Parathyroid adenoma (tissue), 2 donors: Measurements from ENCODE around the gene CACNA1G.
A peak's percentile ranks its signal among the peaks of the same experiment; 100 is the strongest.

ENCODE experiments used
- H2AFZ ChIP-seq: fragments of 300-600 bp; sonication (generic); one replicate; pipeline ENCODE4 v1.7.0; 2017; ENCODE audit warnings: antibody characterized with exemption, mild to moderate bottlenecking
- H3K27ac ChIP-seq: fragments of 300-600 bp; sonication (generic); one replicate; pipeline ENCODE4 v1.7.0; 2017
- H3K27me3 ChIP-seq: fragments of 300-600 bp; sonication (generic); one replicate; pipeline ENCODE4 v1.7.0; 2017; ENCODE audit warnings: low read length; ENCODE audit not compliant: control insufficient read depth, insufficient read depth
- H3K36me3 ChIP-seq: fragments of 300-600 bp; sonication (generic); one replicate; pipeline ENCODE4 v1.7.0; 2017; ENCODE audit warnings: low read length; ENCODE audit not compliant: control insufficient read depth, insufficient read depth
- H3K4me1 ChIP-seq: fragments of 300-600 bp; sonication (generic); one replicate; pipeline ENCODE4 v1.7.0; 2017; ENCODE audit warnings: control low read depth
- H3K4me2 ChIP-seq: fragments of 300-600 bp; sonication (generic); one replicate; pipeline ENCODE4 v1.7.0; 2017; ENCODE audit warnings: low read length
- H3K4me3 ChIP-seq: fragments of 300-600 bp; sonication (generic); one replicate; pipeline ENCODE4 v1.7.0; 2017; ENCODE audit warnings: low read depth, low read length
- H3K79me2 ChIP-seq: fragments of 300-600 bp; sonication (generic); one replicate; pipeline ENCODE4 v1.7.0; 2017; ENCODE audit warnings: control low read depth
- H3K9ac ChIP-seq: fragments of 300-600 bp; sonication (generic); one replicate; pipeline ENCODE4 v1.7.0; 2017; ENCODE audit warnings: mild to moderate bottlenecking
- H3K9me3 ChIP-seq: fragments of 300-600 bp; sonication (generic); one replicate; pipeline ENCODE4 v1.7.0; 2017; ENCODE audit warnings: low read length; ENCODE audit not compliant: control insufficient read depth
- TF ChIP-seq, protein P1 (sequence below): fragments of 300-600 bp; sonication (generic); IDR thresholded peaks from one replicate; pipeline ENCODE4 v1.7.0; 2017; ENCODE audit warnings: antibody characterized with exemption, mild to moderate bottlenecking
- donor health status: primary hyperparathyroidism.

Gene CACNA1G

GRCh38 chr17:50587571-50587970, 27.1 kb downstream of the CACNA1G start:
- H3K4me3 ChIP-seq = no peak overlapping the region
- H3K27me3 ChIP-seq = no peaks in the 10 kb centered on the region
- H3K4me2 ChIP-seq = no peak overlapping the region
- H3K9ac ChIP-seq = no peak overlapping the region
- H2AFZ ChIP-seq = no peak overlapping the region
- H3K36me3 ChIP-seq = no peaks in the 10 kb centered on the region
- H3K9me3 ChIP-seq = no peaks in the 10 kb centered on the region
- H3K27ac ChIP-seq = no peak overlapping the region
- H3K4me1 ChIP-seq = peaks cover 11% of the 10 kb centered on the region
- TF ChIP-seq, protein P1, sequence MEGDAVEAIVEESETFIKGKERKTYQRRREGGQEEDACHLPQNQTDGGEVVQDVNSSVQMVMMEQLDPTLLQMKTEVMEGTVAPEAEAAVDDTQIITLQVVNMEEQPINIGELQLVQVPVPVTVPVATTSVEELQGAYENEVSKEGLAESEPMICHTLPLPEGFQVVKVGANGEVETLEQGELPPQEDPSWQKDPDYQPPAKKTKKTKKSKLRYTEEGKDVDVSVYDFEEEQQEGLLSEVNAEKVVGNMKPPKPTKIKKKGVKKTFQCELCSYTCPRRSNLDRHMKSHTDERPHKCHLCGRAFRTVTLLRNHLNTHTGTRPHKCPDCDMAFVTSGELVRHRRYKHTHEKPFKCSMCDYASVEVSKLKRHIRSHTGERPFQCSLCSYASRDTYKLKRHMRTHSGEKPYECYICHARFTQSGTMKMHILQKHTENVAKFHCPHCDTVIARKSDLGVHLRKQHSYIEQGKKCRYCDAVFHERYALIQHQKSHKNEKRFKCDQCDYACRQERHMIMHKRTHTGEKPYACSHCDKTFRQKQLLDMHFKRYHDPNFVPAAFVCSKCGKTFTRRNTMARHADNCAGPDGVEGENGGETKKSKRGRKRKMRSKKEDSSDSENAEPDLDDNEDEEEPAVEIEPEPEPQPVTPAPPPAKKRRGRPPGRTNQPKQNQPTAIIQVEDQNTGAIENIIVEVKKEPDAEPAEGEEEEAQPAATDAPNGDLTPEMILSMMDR = no peak
- no peaks in the 10 kb centered on the region for H3K79me2 ChIP-seq

GRCh38 chr17:50588391-50589049, 28.0 kb downstream of the CACNA1G start:
- H2AFZ ChIP-seq = peak overlapping the region; percentile 70
- H3K27ac ChIP-seq = no peak overlapping the region
- H3K4me1 ChIP-seq = peaks cover 11% of the 10 kb centered on the region
- H3K9ac ChIP-seq = no peak overlapping the region
- H3K4me2 ChIP-seq = no peak overlapping the region
- TF ChIP-seq, protein P1 = no peak
- H3K4me3 ChIP-seq = no peak overlapping the region
- no peaks in the 10 kb centered on the region for H3K79me2 ChIP-seq
- no peaks in the 10 kb centered on the region for H3K36me3 ChIP-seq
- H3K9me3 ChIP-seq = no peaks in the 10 kb centered on the region
- no peaks in the 10 kb centered on the region for H3K27me3 ChIP-seq

DNA sequence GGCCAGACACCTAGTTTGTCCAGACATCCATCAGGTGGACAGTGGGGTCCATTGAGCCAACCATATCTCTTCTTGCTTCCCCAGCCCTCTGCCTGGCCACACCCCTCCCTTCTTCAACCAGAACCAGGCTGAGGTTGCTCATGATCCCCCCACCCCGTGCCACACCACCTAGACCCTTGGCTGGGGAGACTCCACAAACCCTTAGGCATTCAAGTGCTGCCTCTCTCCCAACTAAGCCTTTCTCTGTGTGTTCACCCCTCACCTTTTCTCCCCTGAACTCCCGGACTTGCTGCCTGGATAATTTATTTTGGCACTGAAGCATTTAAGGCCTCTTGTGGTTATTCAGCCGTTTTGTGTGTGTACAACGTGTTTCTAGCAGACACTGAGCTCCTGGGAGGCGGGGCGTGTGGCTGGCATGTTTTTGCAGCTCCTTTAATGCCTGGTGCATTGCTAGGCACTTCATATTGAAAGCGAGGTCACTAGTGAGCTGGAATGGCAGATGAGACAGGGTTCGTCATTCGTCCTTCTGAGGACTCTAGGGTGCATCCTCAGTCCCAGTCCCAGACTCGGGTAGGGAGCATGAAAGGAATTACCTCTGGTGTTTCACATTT, 28.7 kb downstream of the CACNA1G start:
- peak overlapping the region; percentile 70 for H2AFZ ChIP-seq
- H3K4me1 ChIP-seq = peaks cover 11% of the 10 kb centered on the region
- no peak overlapping the region for H3K4me3 ChIP-seq
- H3K36me3 ChIP-seq = no peaks in the 10 kb centered on the region
- H3K9me3 ChIP-seq = no peaks in the 10 kb centered on the region
- TF ChIP-seq, protein P1 = no peak
- H3K4me2 ChIP-seq = no peak overlapping the region
- no peaks in the 10 kb centered on the region for H3K79me2 ChIP-seq
- H3K27me3 ChIP-seq = no peaks in the 10 kb centered on the region
- H3K27ac ChIP-seq = no peak overlapping the region
- H3K9ac ChIP-seq = no peak overlapping the region

- Histone ChIP-seq H3K27me3 (no peaks in the 10 kb centered on the region), H3K36me3 (no peaks in the 10 kb centered on the region), H3K4me3 (no peak overlapping the region), H3K79me2 (no peaks in the 10 kb centered on the region), H3K4me2 (no peak overlapping the region), H2AFZ (no peak overlapping the region), H3K9me3 (no peaks in the 10 kb centered on the region), H3K27ac (no peak overlapping the region), H3K4me1 (peaks cover 11% of the 10 kb centered on the region), H3K9ac (no peak overlapping the region)
- TF ChIP-seq, protein P1 = no peak
These were observed 30.6 kb downstream of the CACNA1G start for GRCh38 chr17:50590946-50591737.
